Activated naive CD4-positive, alpha-beta T cell treated with anti-CD3 and anti-CD28 coated beads, Interleukin-2, amount 50 U/mL, for 72 hours (primary cell): ENCODE data around the gene RBBP5. TPM values are rescaled to one million over a fixed set of nuclear protein-coding genes. Genes with fewer than 3 reads are reported as not detected.

ENCODE experiments used
- ATAC-seq, 2 donors: fragments of 150-1000 bp; cut with Tn5 transposase; 2 replicates each; pipeline ENCODE4 v1.10.0; 2021; ENCODE audit warnings: mild to moderate bottlenecking in 2 of 2, moderate library complexity in 2 of 2
- DNase-seq, 2 donors: peaks; one replicate each; pipeline ENCODE4 v3.0.0; 2021 to 2022; ENCODE audit warnings: low spot score in 2 of 2
- H3K27ac Mint-ChIP-seq, 2 donors: one replicate each; pipeline ENCODE4 v1.8.0; 2022; ENCODE audit warnings: mild to moderate bottlenecking in 2 of 2, mixed read lengths in 2 of 2
- H3K36me3 Mint-ChIP-seq, 2 donors: one replicate each; pipeline ENCODE4 v1.8.0; 2022; ENCODE audit warnings: mixed read lengths in 2 of 2
- H3K9me3 Mint-ChIP-seq, 2 donors: one replicate each; pipeline ENCODE4 v1.8.0; 2022; ENCODE audit warnings: mixed read lengths in 2 of 2
- total RNA-seq, 2 donors: library from RNA; stranded (reverse); gene quantifications; one replicate each; pipeline ENCODE4 v1.2.3, GENCODE V29; 2022

RBBP5 gene
- total RNA-seq, 2 donors from 2014 or later = 19.3 to 24.6 TPM

DNA sequence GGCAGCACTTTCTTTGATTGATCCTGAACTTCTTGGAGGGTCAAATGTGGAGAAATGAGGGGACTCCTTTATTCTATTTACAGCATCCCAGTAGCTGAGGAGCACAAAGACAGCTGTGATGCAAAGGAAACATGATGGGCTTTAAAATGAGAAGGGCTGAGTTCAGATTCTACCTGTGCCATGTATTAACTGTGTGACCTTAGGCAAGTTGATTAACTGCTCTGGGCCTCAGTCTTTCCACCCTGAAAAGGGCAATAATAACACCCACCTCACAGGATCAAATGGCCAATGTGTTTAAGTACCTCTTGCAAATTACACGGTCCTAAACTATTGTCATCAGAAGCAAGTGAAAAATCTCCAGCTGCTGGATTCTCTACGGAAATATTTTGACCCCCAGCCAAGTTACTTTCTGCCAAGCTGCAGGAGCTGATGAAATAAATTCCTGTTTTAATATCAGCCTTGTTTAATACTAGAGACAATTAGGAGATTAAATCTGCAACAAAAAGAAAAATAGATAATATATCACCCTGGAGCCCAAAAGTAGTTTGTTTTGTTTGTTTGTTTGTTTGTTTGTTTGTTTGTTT lies 53.2 kb downstream of the RBBP5 start:
- Mint-ChIP-seq H3K27ac (no peak overlapping the region), H3K36me3 (no peaks in the 10 kb centered on the region), H3K9me3 (no peaks in the 10 kb centered on the region)
- DNase-seq (no peak), ATAC-seq (no peak)

DNA sequence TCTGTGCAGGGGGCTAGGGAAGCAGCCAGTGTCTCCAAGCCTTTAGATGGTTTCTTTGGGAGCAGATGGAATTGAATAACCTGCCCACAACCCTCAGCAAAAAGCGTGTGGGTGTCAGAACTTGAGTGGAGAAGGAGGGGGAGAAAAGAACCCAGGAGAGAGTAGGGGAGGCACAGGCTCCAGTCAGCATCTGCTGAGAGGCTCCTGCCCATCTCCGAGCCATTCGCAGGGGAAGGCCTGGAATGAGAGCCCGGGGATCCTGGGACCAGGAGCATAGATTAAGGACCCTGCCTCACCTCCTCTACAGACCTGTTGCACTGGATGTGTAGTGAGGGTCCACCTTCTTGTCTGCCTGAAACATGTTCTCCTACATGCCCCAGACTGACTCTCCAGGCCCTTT lies 53.8 kb downstream of the RBBP5 start:
- DNase-seq (no peak), ATAC-seq (no peak)
- H3K9me3 Mint-ChIP-seq = no peaks in the 10 kb centered on the region
- no peak overlapping the region for H3K27ac Mint-ChIP-seq
- H3K36me3 Mint-ChIP-seq = no peaks in the 10 kb centered on the region

DNA sequence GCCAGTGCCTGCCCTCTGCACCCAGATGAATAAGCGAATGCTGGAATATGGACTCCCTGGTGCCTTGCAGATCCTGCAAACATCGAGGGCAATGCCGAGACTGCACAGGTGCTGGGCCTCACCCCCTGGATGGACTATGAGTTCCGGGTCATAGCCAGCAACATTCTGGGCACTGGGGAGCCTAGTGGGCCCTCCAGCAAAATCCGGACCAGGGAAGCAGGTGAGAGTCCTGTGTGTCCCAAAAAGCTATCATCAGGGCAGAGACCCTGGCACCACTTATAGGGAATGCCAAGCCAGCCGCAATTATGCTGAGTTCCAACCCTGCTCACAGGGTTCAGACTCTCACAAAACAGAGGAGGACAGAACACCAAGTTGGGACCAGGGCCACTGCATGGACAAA lies 54.7 kb downstream of the RBBP5 start:
- H3K9me3 Mint-ChIP-seq = no peaks in the 10 kb centered on the region
- no peaks in the 10 kb centered on the region for H3K36me3 Mint-ChIP-seq
- DNase-seq (no peak), ATAC-seq (no peak)
- H3K27ac Mint-ChIP-seq = no peak overlapping the region

DNA sequence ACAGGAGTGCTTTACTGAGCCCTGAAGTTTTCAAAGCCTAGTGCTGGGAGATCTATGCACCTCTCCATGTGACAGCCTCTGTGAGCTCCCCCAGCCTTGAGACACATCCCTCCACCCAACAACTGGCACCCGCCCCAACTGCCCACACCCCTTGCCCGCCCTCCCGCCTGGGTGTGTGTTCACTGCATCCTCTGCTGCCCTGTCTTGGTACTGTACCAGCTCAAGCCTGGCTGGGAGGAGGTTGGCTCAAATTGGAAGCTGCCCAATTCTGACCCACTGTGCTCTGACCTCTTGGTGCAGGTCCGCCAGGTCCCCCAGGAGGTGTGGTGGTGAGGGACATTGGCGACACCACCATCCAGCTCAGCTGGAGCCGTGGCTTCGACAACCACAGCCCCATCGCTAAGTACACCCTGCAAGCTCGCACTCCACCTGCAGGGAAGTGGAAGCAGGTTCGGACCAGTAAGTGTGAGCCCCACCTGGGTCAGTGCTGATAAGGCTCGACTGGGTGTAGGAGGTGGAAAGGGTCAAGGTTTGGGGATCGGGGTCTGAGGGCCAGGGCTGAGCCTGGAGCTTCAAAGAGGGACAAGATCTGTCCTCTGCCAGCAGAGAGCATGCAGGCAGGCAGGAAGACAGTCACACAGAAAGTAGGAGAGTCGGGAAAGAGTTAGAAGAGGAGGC lies 55.5 kb downstream of the RBBP5 start:
- DNase-seq = no peak
- H3K27ac Mint-ChIP-seq = no peak overlapping the region
- no peak for ATAC-seq
- no peaks in the 10 kb centered on the region for H3K36me3 Mint-ChIP-seq
- no peaks in the 10 kb centered on the region for H3K9me3 Mint-ChIP-seq

DNA sequence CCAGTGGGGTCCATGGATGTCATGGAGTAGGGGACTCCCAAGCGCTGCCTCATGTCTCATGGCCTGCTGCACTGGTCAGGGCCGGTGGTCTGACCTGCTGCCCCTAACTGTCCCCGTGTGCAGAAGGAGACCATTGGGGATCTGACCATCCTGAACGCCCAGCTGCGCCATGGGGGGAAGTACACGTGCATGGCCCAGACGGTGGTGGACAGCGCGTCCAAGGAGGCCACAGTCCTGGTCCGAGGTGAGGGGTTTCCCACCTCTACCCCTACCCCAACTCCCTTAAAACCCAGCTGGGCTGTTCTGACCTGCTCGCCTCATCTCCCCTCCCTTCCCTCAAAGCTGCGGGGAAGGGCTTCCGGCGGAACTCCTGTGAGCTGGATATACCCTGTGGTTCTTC lies 56.1 kb downstream of the RBBP5 start:
- Mint-ChIP-seq H3K9me3 (no peaks in the 10 kb centered on the region), H3K36me3 (no peaks in the 10 kb centered on the region), H3K27ac (no peak overlapping the region)
- DNase-seq = no peak
- ATAC-seq = no peak

DNA sequence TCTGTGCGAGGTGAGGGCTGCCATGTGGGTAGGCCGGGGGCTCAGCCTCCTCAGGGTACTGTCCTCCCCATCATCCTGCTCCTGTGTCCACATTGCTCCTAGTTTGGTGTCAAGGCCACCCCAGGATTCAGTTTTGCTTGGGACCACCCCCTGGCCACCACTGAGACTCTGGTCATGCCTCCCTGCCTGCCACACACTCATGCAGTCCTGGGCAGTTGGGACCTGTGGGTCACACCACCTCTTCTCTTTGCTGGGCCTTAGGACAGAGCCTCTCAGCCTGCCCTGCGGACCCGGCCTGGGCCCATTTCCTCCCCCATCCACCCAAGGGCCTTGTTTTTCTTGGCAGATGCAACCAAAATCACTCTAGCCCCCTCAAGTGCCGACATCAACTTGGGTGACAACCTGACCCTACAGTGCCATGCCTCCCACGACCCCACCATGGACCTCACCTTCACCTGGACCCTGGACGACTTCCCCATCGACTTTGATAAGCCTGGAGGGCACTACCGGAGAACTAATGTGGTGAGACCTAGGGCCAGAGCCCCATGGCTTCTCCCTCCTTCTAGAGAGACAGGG lies 56.9 kb downstream of the RBBP5 start:
- Mint-ChIP-seq H3K36me3 (no peaks in the 10 kb centered on the region), H3K9me3 (no peaks in the 10 kb centered on the region), H3K27ac (peak overlapping the region in 1 of 2 donors; percentile 29)
- ATAC-seq (no peak), DNase-seq (peak in 1 of 2 donors; percentile 28)

- Mint-ChIP-seq H3K36me3 (no peaks in the 10 kb centered on the region), H3K27ac (no peak overlapping the region), H3K9me3 (no peaks in the 10 kb centered on the region)
- peak in 1 of 2 donors; percentile 21 for DNase-seq
- no peak for ATAC-seq
Observed at GRCh38 chr1:205064301-205064700, 57.5 kb downstream of the RBBP5 start.

DNA sequence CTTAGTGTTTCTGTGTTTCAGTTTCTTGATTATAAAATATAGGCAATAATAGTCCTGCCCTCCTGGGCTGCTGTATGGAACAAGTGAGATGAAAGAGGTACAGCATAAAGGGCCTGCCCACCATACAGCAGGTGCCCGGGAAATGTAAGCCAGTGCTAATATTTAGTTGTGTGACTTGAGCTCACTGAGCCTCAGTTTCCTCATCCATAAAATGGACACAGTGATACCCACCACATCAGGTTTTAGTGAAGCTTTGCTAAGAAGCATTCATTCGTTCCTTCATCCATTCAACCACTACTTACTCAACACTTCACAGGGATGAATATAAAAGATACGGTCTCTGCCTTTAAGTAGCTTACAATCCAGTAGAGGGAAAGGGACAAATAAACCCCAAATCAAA lies 58.9 kb downstream of the RBBP5 start:
- DNase-seq = no peak
- no peaks in the 10 kb centered on the region for H3K36me3 Mint-ChIP-seq
- no peak overlapping the region for H3K27ac Mint-ChIP-seq
- no peak for ATAC-seq
- H3K9me3 Mint-ChIP-seq = no peaks in the 10 kb centered on the region

- ATAC-seq (no peak), DNase-seq (no peak)
- Mint-ChIP-seq H3K27ac (no peak overlapping the region), H3K9me3 (no peaks in the 10 kb centered on the region), H3K36me3 (no peaks in the 10 kb centered on the region)
Observed at GRCh38 chr1:205062319-205062718, 59.5 kb downstream of the RBBP5 start.

GRCh38 chr1:205061665-205062069 lies 60.1 kb downstream of the RBBP5 start:
- ATAC-seq (peak; percentile 71 to 74), DNase-seq (peak in 1 of 2 donors; percentile 83)
- H3K27ac Mint-ChIP-seq = no peak overlapping the region
- no peaks in the 10 kb centered on the region for H3K36me3 Mint-ChIP-seq
- no peaks in the 10 kb centered on the region for H3K9me3 Mint-ChIP-seq

DNA sequence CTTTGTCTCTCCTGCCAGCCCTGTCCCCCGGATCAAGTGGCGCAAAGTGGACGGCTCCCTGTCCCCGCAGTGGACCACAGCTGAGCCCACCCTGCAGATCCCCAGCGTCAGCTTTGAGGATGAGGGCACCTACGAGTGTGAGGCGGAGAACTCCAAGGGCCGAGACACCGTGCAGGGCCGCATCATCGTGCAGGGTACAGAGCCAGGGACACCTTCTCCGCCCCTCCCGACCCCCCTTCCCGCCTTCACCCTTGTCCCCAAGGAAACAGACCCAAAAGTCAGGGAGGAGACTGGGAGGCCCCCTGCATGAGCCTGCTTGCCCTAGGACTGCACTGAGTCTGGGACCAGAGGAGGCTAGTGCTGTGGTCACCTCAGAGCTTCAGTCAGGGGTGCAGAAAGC lies 60.6 kb downstream of the RBBP5 start:
- ATAC-seq (peak in 1 of 2 donors; percentile 45), DNase-seq (no peak)
- no peaks in the 10 kb centered on the region for H3K9me3 Mint-ChIP-seq
- no peaks in the 10 kb centered on the region for H3K36me3 Mint-ChIP-seq
- no peak overlapping the region for H3K27ac Mint-ChIP-seq

- DNase-seq = no peak
- H3K9me3 Mint-ChIP-seq = no peaks in the 10 kb centered on the region
- no peaks in the 10 kb centered on the region for H3K36me3 Mint-ChIP-seq
- no peak for ATAC-seq
- no peak overlapping the region for H3K27ac Mint-ChIP-seq
Observed at GRCh38 chr1:205060746-205061145, 61.0 kb downstream of the RBBP5 start.

GRCh38 chr1:205059660-205060059 lies 62.1 kb downstream of the RBBP5 start:
- Mint-ChIP-seq H3K9me3 (no peaks in the 10 kb centered on the region), H3K27ac (no peak overlapping the region), H3K36me3 (no peaks in the 10 kb centered on the region)
- DNase-seq (no peak), ATAC-seq (no peak)

DNA sequence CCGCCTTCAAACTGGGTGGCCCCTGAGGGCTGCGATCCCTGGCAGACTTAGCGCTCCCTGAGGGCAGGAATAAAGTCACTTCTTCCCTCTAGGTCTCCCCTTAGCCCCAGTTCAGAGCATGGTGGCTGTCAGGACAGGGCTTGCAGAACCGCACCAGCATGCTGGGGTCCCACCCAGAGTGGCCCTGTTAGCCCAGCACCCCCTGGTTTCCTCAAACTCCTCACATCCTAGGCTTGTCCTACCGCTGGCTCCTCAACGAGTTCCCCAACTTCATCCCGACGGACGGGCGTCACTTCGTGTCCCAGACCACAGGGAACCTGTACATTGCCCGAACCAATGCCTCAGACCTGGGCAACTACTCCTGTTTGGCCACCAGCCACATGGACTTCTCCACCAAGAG lies 62.9 kb downstream of the RBBP5 start:
- H3K36me3 Mint-ChIP-seq = no peaks in the 10 kb centered on the region
- H3K9me3 Mint-ChIP-seq = no peaks in the 10 kb centered on the region
- ATAC-seq (no peak), DNase-seq (no peak)
- no peak overlapping the region for H3K27ac Mint-ChIP-seq

DNA sequence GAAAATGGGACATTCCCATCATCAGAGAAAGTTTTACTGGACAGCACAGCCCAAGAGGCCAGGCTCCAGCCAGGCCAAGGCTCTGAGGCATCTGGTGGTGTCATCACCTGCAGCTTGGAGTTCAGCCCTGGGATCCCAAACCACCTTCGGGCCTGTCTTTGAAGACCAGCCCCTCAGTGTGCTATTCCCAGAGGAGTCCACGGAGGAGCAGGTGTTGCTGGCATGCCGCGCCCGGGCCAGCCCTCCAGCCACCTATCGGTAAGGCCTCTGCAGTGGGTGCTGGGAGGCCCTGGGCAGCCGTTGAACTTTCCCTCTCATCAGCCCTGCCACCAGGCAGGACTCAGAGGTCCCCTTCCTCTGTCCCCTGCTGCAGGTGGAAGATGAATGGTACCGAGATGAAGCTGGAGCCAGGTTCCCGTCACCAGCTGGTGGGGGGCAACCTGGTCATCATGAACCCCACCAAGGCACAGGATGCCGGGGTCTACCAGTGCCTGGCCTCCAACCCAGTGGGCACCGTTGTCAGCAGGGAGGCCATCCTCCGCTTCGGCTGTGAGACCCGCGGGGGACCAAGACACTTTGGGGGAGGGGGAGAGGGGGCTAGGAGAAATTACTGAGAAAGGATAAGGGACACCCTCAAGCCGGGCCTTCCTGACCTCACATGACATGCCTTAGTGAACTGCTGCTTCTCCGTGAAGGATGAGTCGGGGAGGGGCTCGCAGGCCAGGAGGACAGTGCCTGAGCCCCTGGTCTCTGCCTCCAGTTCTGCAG lies 63.8 kb downstream of the RBBP5 start:
- no peak for ATAC-seq
- DNase-seq = no peak
- H3K27ac Mint-ChIP-seq = no peak overlapping the region
- H3K36me3 Mint-ChIP-seq = no peaks in the 10 kb centered on the region
- no peaks in the 10 kb centered on the region for H3K9me3 Mint-ChIP-seq

- no peaks in the 10 kb centered on the region for H3K9me3 Mint-ChIP-seq
- ATAC-seq (no peak), DNase-seq (no peak)
- no peaks in the 10 kb centered on the region for H3K36me3 Mint-ChIP-seq
- H3K27ac Mint-ChIP-seq = no peak overlapping the region
Observed at GRCh38 chr1:205056956-205057568, 64.7 kb downstream of the RBBP5 start.

DNA sequence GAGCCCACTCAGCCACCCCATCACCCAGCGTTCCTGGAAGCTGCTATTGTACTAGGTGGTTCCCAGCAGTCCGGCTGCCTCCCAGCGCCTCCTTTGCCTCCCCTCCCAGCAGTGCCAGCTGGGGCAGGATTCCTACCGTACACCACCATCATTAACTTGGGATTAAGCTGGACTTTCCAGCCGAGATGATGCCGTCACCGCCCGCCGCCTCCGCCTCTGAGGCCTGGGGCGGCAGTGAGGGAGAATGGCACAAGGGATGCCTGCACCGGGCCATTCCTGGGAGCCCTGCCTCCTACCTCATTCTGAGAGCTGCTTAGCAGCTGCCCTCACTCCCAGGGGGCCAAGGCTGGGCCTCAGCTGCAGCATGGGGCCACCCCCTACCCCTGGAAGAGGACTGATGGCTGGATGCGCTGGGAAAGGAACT lies 65.6 kb downstream of the RBBP5 start:
- ATAC-seq (no peak), DNase-seq (no peak)
- H3K27ac Mint-ChIP-seq = no peak overlapping the region
- H3K9me3 Mint-ChIP-seq = no peaks in the 10 kb centered on the region
- H3K36me3 Mint-ChIP-seq = no peaks in the 10 kb centered on the region
